Osteocyte (in vitro differentiated cells): ENCODE measurements around the gene LMOD1. TPM values are rescaled to one million over a fixed set of nuclear protein-coding genes. Genes with fewer than 3 reads are reported as not detected.
A peak's percentile ranks its signal among the peaks of the same experiment; 100 is the strongest.

ENCODE experiments used
- DNase-seq: peaks from one replicate; pipeline ENCODE4 v3.0.0; 2021; ENCODE audit warnings: mixed read lengths; ENCODE audit not compliant: unreplicated experiment; ENCODE audit errors: extremely low spot score
- H3K27ac Mint-ChIP-seq: one replicate; pipeline ENCODE4 v1.8.0; 2021; ENCODE audit warnings: mild to moderate bottlenecking, mixed read lengths; ENCODE audit not compliant: unreplicated experiment
- H3K27me3 Mint-ChIP-seq: one replicate; pipeline ENCODE4 v1.8.0; 2021; ENCODE audit warnings: mixed read lengths; ENCODE audit not compliant: unreplicated experiment
- H3K36me3 Mint-ChIP-seq: one replicate; pipeline ENCODE4 v1.8.0; 2021; ENCODE audit warnings: mixed read lengths; ENCODE audit not compliant: unreplicated experiment
- H3K4me1 Mint-ChIP-seq: one replicate; pipeline ENCODE4 v1.8.0; 2021; ENCODE audit warnings: mixed read lengths; ENCODE audit not compliant: unreplicated experiment
- H3K4me3 Mint-ChIP-seq: one replicate; pipeline ENCODE4 v1.8.0; 2021; ENCODE audit warnings: mild to moderate bottlenecking, moderate library complexity, mixed read lengths; ENCODE audit not compliant: unreplicated experiment
- H3K9me3 Mint-ChIP-seq: one replicate; pipeline ENCODE4 v1.8.0; 2021; ENCODE audit warnings: mixed read lengths; ENCODE audit not compliant: unreplicated experiment
- long read RNA-seq: library from polyadenylated mRNA; unstranded; transcript quantifications from one replicate; pipeline ENCODE4 v2.0.0, GENCODE V29; 2021
- total RNA-seq: library from RNA; stranded (reverse); gene quantifications from 2 replicates; pipeline ENCODE4 v1.2.1, GENCODE V29; 2021
- TF ChIP-seq, protein P1 (sequence below): fragments of 200-600 bp; sonication (generic); IDR thresholded peaks from 2 replicates; pipeline ENCODE4 v1.5.0; 2021; ENCODE audit warnings: antibody characterized with exemption, mild to moderate bottlenecking, moderate library complexity

The LMOD1 gene
- total RNA-seq = 15.1 and 15.9 TPM in 2 replicates
- long read RNA-seq, partial matches to known transcripts = 4 of 17 reads
- long read RNA-seq, other reads (novel, unspliced or antisense) = 13 of 17 reads

DNA sequence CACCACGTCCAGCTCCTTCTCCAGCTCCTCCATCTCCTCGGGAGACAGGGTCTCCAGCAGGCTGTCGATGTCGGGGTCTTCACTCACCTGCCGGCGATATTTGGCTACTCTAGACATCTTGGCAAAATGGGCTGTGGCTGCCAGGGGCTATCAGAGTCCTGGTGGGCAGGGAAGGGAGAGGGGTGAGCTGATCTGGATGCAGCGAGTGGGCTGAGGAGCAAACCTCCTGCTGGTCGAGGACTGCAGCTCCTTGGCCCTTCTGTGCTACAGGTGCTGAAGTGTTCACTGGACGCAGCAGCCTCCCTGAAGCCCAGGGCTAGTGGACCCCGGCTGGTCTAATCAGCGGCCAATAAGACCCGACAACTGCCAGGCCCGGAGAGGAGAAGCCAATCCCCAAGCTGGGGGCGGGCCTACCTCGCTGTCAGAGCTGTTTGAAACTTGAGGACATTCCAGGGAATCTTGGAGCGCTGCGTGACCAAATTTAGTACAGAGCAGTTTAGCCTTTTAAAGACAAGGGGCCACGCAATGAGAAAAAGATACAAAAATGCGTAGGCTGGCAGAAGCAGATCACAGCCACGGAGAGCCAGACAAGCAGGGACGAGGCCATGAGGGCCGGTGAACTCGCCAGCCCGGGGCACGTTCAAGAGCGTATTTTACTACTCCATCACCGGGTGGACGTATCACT lies at the start of gene LMOD1:
LMOD1 (minus strand) TSS at position 325 of the 685 bp plus-strand sequence; CDS start at position 117, 208 bp downstream.
- peaks cover 70% of the 10 kb centered on the region for H3K4me1 Mint-ChIP-seq
- TF ChIP-seq, protein P1, sequence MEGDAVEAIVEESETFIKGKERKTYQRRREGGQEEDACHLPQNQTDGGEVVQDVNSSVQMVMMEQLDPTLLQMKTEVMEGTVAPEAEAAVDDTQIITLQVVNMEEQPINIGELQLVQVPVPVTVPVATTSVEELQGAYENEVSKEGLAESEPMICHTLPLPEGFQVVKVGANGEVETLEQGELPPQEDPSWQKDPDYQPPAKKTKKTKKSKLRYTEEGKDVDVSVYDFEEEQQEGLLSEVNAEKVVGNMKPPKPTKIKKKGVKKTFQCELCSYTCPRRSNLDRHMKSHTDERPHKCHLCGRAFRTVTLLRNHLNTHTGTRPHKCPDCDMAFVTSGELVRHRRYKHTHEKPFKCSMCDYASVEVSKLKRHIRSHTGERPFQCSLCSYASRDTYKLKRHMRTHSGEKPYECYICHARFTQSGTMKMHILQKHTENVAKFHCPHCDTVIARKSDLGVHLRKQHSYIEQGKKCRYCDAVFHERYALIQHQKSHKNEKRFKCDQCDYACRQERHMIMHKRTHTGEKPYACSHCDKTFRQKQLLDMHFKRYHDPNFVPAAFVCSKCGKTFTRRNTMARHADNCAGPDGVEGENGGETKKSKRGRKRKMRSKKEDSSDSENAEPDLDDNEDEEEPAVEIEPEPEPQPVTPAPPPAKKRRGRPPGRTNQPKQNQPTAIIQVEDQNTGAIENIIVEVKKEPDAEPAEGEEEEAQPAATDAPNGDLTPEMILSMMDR = no peak

DNA sequence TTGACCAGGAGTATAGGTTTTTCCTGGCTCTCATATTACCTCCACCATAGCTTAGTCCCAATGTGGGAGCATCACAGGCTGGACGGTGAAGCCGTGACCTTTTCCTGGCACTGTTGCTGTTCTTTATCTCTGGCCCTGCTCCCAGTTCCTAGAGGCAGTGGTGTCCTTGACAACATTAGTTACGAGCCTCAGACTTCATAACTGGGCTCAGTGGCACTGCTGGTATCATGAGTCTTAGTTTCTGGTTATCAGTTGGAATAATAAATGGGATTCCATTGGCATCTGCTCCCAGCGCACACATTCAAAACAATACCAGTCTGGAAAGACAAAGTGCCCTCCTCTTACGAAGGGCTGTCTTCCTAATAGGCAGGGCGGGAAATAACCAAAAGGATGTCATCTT lies 44.1 kb upstream of the LMOD1 start:
- H3K4me1 Mint-ChIP-seq = peaks cover 4% of the 10 kb centered on the region
- no peak for DNase-seq
- H3K4me3 Mint-ChIP-seq = no peak overlapping the region
- H3K27ac Mint-ChIP-seq = no peak overlapping the region
- H3K9me3 Mint-ChIP-seq = no peaks in the 10 kb centered on the region
- no peaks in the 10 kb centered on the region for H3K27me3 Mint-ChIP-seq
- peaks cover 35% of the 10 kb centered on the region for H3K36me3 Mint-ChIP-seq
- TF ChIP-seq, protein P1 = no peak

More for the DNA sequence above, at the start of gene LMOD1:
- Mint-ChIP-seq H3K36me3 (no peaks in the 10 kb centered on the region), H3K4me3 (peak within 1 kb of the TSS; percentile 85), H3K9me3 (no peaks in the 10 kb centered on the region), H3K27me3 (no peaks in the 10 kb centered on the region), H3K27ac (peak within 1 kb of the TSS; percentile 87)
- peak; percentile 92 for DNase-seq

DNA sequence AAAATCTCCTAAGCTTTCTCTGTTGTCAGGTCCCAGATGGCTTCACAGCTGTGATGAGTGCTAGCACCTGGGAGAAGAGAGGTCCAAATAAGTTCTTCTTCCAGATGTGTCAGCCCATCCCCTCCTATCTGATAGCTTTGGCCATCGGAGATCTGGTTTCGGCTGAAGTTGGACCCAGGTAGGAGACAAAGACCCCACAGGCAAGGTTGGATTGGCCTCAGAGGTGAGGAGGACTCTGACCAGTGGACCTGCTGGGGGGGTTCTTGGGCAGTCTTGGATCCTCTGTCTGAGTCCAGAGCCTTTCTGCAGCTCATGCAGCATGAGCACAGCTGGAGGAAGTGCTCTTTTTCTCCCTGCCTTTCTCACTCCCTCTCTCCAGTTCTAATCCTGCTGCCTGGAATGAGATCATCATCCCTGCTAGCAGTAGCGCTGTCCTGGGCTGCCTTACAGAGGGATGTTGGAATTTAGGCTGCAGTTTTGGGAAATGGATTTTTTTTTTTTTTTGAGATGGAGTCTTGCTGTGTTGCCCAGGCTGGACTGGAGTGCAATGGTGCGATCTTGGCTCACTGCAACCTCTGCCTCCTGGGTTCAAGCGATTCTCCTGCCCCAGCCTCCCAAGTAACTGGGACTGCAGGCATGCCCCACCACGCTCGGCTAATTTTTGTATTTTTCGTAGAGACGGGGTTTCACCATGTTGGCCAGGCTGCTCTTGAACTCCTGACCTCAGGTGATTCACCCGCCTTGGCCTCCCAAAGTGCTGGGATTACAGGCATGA lies 43.2 kb upstream of the LMOD1 start:
- no peak for DNase-seq
- peaks cover 32% of the 10 kb centered on the region for H3K36me3 Mint-ChIP-seq
- peaks cover 7% of the 10 kb centered on the region for H3K4me1 Mint-ChIP-seq
- no peak overlapping the region for H3K27ac Mint-ChIP-seq
- no peak overlapping the region for H3K4me3 Mint-ChIP-seq
- no peaks in the 10 kb centered on the region for H3K27me3 Mint-ChIP-seq
- TF ChIP-seq, protein P1 = no peak
- H3K9me3 Mint-ChIP-seq = no peaks in the 10 kb centered on the region

DNA sequence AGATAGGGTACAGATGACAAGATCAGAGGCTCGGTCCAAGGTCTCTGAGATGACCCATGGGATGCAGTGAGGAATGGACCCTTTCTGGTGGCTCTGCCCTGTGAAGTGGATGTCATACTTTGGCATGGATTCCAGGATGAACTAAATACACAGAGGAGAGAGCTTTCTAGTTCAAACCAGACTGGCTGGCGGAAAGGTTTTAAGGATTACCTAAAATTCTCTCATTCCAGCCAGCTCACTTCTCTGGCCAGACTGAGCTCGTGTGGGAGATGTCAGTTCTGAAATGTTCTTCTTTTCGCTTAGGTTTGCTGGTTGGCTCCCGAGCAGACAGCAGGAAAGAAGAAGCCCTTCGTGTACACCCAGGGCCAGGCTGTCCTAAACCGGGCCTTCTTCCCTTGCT lies 42.3 kb upstream of the LMOD1 start:
- Mint-ChIP-seq H3K27ac (no peak overlapping the region), H3K4me3 (no peak overlapping the region), H3K27me3 (no peaks in the 10 kb centered on the region), H3K9me3 (no peaks in the 10 kb centered on the region), H3K4me1 (peaks cover 16% of the 10 kb centered on the region), H3K36me3 (peaks cover 26% of the 10 kb centered on the region)
- TF ChIP-seq, protein P1 = no peak
- DNase-seq = no peak

DNA sequence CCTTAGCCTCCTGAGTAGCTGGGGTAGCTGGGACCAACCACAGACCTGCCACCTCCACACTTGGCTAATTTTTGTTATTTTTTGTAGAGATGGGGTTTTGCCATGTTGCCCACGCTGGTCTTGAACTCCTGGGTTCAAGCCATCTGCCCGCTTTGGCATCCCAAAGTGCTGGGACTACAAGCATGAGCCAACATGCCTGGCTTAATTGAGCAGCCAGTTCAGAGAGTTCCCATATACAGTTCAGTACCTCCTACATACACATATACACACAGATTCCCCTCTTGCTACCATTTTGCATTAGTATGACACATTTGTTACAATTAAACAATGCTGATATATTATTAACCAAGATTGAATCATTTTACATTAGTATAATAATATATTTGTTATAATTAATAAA lies 39.0 kb upstream of the LMOD1 start:
- H3K4me3 Mint-ChIP-seq = no peak overlapping the region
- H3K4me1 Mint-ChIP-seq = peaks cover 22% of the 10 kb centered on the region
- TF ChIP-seq, protein P1 = no peak
- no peaks in the 10 kb centered on the region for H3K9me3 Mint-ChIP-seq
- no peak overlapping the region for H3K27ac Mint-ChIP-seq
- DNase-seq = no peak
- no peaks in the 10 kb centered on the region for H3K27me3 Mint-ChIP-seq
- peaks cover 7% of the 10 kb centered on the region for H3K36me3 Mint-ChIP-seq
